Ectodermal cell (in vitro differentiated cells): ENCODE results near the gene SEMA6B.

Experiments
- H3K27ac ChIP-seq: 2 replicates; pipeline ENCODE4 v1.7.0; 2013; ENCODE audit warnings: mild to moderate bottlenecking, low read depth, low read length; ENCODE audit not compliant: insufficient read depth, poor library complexity, severe bottlenecking
- H3K27me3 ChIP-seq: 2 replicates; pipeline ENCODE4 v1.7.0; 2013; ENCODE audit warnings: mild to moderate bottlenecking, low read length; ENCODE audit not compliant: insufficient read depth, control insufficient read depth, poor library complexity, severe bottlenecking
- H3K36me3 ChIP-seq: one replicate; pipeline ENCODE4 v1.7.0; 2013; ENCODE audit warnings: low read length; ENCODE audit not compliant: control insufficient read depth, insufficient read depth
- H3K4me1 ChIP-seq: one replicate; pipeline ENCODE4 v1.7.0; 2013; ENCODE audit warnings: low read length; ENCODE audit not compliant: control insufficient read depth, insufficient read depth
- H3K4me3 ChIP-seq: 2 replicates; pipeline ENCODE4 v1.7.0; 2013; ENCODE audit warnings: low read depth, low read length, control low read depth; ENCODE audit not compliant: insufficient read depth
- H3K9me3 ChIP-seq: 2 replicates; pipeline ENCODE4 v1.7.0; 2013; ENCODE audit warnings: mild to moderate bottlenecking, low read length, moderate library complexity; ENCODE audit not compliant: control insufficient read depth
- WGBS, 2 experiments: methylation state at CpG; one replicate each; pipeline ENCODE4 v1.1.7; 2013; ENCODE audit warnings: missing lambda C conversion rate in 2 of 2; 5-methylcytosine and 5-hydroxymethylcytosine counted together

Gene SEMA6B

GRCh38 chr19:4555657-4556561, 3.6 kb downstream of the SEMA6B start:
- H3K4me3 ChIP-seq = no peak overlapping the region
- WGBS, 2 experiments = 90% methylated on average over 43 of the region's 43 CpGs
- no peak overlapping the region for H3K27ac ChIP-seq
- no peaks in the 10 kb centered on the region for H3K4me1 ChIP-seq
- no peaks in the 10 kb centered on the region for H3K27me3 ChIP-seq
- H3K9me3 ChIP-seq = no peaks in the 10 kb centered on the region
- peaks cover 9% of the 10 kb centered on the region for H3K36me3 ChIP-seq

GRCh38 chr19:4554717-4555116, 4.8 kb downstream of the SEMA6B start:
- no peaks in the 10 kb centered on the region for H3K27me3 ChIP-seq
- H3K9me3 ChIP-seq = no peaks in the 10 kb centered on the region
- H3K27ac ChIP-seq = no peak overlapping the region
- H3K4me3 ChIP-seq = no peak overlapping the region
- peaks cover 18% of the 10 kb centered on the region for H3K36me3 ChIP-seq
- WGBS, 2 experiments = 90 to 94% methylated on average over 7 of the region's 7 CpGs
- H3K4me1 ChIP-seq = no peaks in the 10 kb centered on the region

- no peak overlapping the region for H3K4me3 ChIP-seq
- H3K27me3 ChIP-seq = no peaks in the 10 kb centered on the region
- WGBS, 2 experiments = 78 to 79% methylated on average over 3 of the region's 3 CpGs
- peaks cover 18% of the 10 kb centered on the region for H3K36me3 ChIP-seq
- H3K4me1 ChIP-seq = no peaks in the 10 kb centered on the region
- no peaks in the 10 kb centered on the region for H3K9me3 ChIP-seq
- no peak overlapping the region for H3K27ac ChIP-seq
These were observed 5.7 kb downstream of the SEMA6B start for GRCh38 chr19:4553775-4554174.

GRCh38 chr19:4553092-4553695, 6.3 kb downstream of the SEMA6B start:
- H3K27me3 ChIP-seq = no peaks in the 10 kb centered on the region
- no peak overlapping the region for H3K27ac ChIP-seq
- peaks cover 18% of the 10 kb centered on the region for H3K36me3 ChIP-seq
- H3K9me3 ChIP-seq = no peaks in the 10 kb centered on the region
- H3K4me3 ChIP-seq = no peak overlapping the region
- H3K4me1 ChIP-seq = no peaks in the 10 kb centered on the region

GRCh38 chr19:4552525-4552819, 7.0 kb downstream of the SEMA6B start:
- Histone ChIP-seq H3K27ac (no peak overlapping the region), H3K4me3 (no peak overlapping the region), H3K36me3 (peaks cover 18% of the 10 kb centered on the region), H3K27me3 (no peaks in the 10 kb centered on the region), H3K9me3 (no peaks in the 10 kb centered on the region), H3K4me1 (no peaks in the 10 kb centered on the region)
- WGBS, 2 experiments = 95 to 97% methylated on average over 18 of the region's 18 CpGs

- Histone ChIP-seq H3K9me3 (no peaks in the 10 kb centered on the region), H3K4me3 (no peak overlapping the region), H3K27me3 (no peaks in the 10 kb centered on the region), H3K4me1 (no peaks in the 10 kb centered on the region), H3K27ac (no peak overlapping the region), H3K36me3 (peaks cover 18% of the 10 kb centered on the region)
- 90 to 91% methylated on average over 26 of the region's 26 CpGs for WGBS, 2 experiments
These were observed 8.9 kb downstream of the SEMA6B start for GRCh38 chr19:4550479-4551050.

- H3K36me3 ChIP-seq = peaks cover 18% of the 10 kb centered on the region
- H3K4me1 ChIP-seq = no peaks in the 10 kb centered on the region
- H3K27me3 ChIP-seq = no peaks in the 10 kb centered on the region
- no peak overlapping the region for H3K4me3 ChIP-seq
- H3K27ac ChIP-seq = no peak overlapping the region
- no peaks in the 10 kb centered on the region for H3K9me3 ChIP-seq
- 96 to 97% methylated on average over 18 of the region's 18 CpGs for WGBS, 2 experiments
These were observed 9.5 kb downstream of the SEMA6B start for GRCh38 chr19:4550018-4550417.

GRCh38 chr19:4548238-4548584, 11.3 kb downstream of the SEMA6B start:
- Histone ChIP-seq H3K9me3 (no peaks in the 10 kb centered on the region), H3K27me3 (no peaks in the 10 kb centered on the region), H3K36me3 (peaks cover 18% of the 10 kb centered on the region), H3K27ac (no peak overlapping the region), H3K4me1 (no peaks in the 10 kb centered on the region), H3K4me3 (no peak overlapping the region)
- WGBS, 2 experiments = 90 to 93% methylated on average over 14 of the region's 14 CpGs

GRCh38 chr19:4547303-4548237, 11.9 kb downstream of the SEMA6B start:
- H3K4me3 ChIP-seq = no peak overlapping the region
- no peaks in the 10 kb centered on the region for H3K9me3 ChIP-seq
- no peaks in the 10 kb centered on the region for H3K27me3 ChIP-seq
- H3K36me3 ChIP-seq = peaks cover 16% of the 10 kb centered on the region
- H3K27ac ChIP-seq = no peak overlapping the region
- no peaks in the 10 kb centered on the region for H3K4me1 ChIP-seq
- 94 to 95% methylated on average over 32 of the region's 32 CpGs for WGBS, 2 experiments
